ENCODE results near the gene CSPG4.
"Not testable (repeated sequence)": the region's sequence is repeated elsewhere in the genome, so short reads cannot be mapped to it uniquely, and the experiment has no call there.

Gene CSPG4

GRCh38 chr15:75687486-75688277 is 25.0 kb downstream of the CSPG4 start:
- DNase-seq = no peak

GRCh38 chr15:75686212-75686642 is 26.4 kb downstream of the CSPG4 start:
- peak; percentile 9 for DNase-seq

DNA sequence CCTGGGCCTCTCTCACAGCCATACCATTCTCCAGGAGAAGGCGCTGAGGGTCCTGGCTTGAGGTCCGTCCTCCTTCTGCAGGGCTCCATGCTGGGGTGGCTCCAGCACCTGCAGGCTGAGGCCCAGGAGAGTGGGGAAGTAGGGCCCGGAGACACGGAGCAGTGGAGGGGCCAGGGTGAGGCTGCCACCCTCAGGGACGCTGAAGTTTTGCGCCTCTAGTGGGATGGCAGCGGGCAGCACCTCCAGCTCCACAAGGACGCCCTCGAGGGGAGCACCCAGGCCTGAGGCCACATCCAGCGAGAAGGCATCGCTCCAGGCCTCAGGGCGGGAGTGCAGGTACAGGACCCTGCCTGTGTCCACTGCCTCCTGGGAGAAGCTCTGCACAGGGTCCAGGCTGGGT is 27.5 kb downstream of the CSPG4 start:
- no peak for DNase-seq

- DNase-seq = no peak
Observed at GRCh38 chr15:75684648-75685047, 28.0 kb downstream of the CSPG4 start.

DNA sequence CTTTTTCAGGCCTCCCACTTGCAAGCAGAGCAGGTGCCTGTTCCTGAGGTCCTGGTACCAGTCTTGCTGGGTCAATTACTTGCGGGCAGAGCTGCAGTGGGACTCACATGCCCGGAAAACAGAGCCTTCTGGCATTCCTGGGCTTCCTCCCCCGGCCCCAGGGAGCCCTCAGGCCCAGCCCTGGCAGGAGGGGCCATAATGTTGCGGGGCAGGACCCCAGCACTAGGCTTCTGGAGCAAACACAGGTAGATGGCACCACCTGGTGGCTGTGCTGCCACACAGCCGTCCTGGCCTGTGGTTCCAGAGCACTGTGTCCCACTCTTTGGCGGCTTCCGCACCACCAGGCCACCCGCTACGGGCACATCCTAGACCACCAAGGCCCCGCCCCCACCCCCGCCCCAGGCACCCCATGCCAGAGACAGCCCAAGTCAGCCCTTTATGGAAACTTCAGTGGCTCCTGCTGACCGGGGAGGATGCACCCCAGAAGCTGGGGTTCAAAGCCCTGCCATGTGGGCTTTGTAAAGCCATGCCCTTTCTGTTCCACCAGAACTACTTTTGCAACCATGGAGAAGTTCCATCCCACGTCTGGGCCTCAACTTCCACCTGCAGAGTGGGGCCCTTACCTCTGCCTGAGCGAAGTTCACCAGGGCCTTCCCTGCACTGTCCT is 28.9 kb downstream of the CSPG4 start:
- peak; percentile 17 for DNase-seq

GRCh38 chr15:75682181-75683135 is 30.2 kb downstream of the CSPG4 start:
- DNase-seq = no peak

GRCh38 chr15:75680007-75680789 is 32.5 kb downstream of the CSPG4 start:
- DNase-seq = no peak

- DNase-seq = not testable (repeated sequence)
Observed at GRCh38 chr15:75678324-75678690, 34.3 kb downstream of the CSPG4 start.

GRCh38 chr15:75677465-75678323 is 35.0 kb downstream of the CSPG4 start:
- no peak for DNase-seq

- no peak for DNase-seq
Observed at GRCh38 chr15:75676688-75677464, 35.8 kb downstream of the CSPG4 start.

DNA sequence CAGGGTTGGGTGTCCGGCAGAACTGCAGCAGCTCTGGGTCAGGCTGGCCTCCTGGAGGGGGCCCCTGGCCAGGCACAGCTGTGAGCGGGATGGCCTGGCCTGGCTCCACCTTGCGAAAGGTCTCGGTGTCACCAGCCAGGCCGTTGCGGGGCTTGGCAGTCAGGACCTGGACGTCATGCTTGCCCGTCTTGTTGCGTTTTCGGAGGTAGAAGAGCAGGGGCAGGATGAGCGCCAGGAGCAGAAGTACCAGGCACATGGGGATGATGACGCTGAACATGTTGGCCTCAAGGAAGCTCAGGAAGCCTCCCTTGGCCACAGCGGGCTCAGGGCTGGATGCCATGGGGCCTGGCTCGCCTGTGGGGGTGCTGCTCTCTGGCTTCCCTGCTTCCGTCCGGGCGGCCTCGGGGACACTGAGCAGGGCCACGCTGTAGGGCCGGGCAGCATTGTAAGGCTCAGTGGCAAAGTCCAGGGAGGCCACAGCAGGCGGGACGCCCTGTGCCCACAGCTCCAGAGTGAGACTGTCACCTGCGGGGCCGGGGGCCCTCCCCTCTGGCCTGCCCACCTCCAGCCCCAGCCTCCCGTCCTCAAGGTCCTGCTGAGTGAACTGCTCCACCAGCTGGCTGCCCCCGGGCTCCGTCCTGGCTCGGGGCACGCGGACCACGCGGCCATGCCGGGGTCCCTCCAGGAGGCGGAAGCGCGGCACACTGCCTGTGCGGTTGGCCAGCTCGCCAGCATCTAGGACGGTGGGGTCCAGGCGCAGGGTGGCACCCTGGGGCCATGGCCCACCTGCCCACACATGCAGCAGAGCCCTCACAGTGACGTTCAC is 36.9 kb downstream of the CSPG4 start:
- DNase-seq = no peak

- DNase-seq = no peak
Observed at GRCh38 chr15:75674366-75674765, 38.3 kb downstream of the CSPG4 start.

- no peak for DNase-seq
Observed at GRCh38 chr15:75673426-75674235, 39.0 kb downstream of the CSPG4 start.

- DNase-seq = no peak
Observed at GRCh38 chr15:75672646-75673425, 39.8 kb downstream of the CSPG4 start.

DNA sequence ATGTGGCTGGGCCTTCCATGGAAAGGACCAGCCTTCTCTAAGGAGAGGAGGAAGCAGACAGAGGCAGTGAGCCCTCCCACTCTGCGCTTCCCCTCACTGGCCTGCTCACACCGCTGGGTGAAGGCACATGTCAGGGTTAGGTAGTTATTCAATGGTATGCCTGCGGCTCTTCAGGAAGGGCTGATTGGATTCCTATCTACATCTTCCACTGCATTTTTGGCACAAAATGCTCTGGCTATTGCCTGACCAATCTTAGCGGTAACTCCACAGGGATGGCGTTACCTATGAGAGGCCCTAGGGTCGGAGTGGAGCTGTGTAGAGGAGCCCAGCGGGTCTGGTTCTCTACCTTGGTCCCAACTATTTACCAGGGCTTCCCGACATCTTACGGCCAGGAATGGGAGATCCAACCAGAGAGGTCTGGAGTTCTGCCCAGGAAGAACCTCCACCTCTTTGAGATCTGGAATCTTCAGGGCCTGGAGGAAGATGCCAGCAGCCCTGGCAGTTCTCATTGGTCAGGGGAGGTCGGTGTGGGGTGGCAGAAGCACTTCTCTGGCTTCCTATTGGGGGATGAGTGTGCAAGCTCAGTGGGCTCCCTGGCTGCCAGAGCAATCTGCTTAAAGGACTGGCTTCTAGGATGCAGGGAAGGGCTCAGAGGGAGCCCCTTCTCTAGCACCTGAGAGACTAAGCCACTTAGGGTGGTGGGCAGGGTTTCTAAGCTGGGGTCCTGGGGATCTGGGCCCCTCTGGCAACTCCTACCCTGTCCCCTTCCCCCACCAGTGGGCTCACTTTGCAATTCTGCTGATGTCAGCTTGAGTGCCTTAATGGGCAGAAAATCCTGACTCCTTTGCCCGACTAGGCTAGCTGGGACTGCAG is 40.7 kb downstream of the CSPG4 start:
- DNase-seq = no peak

DNA sequence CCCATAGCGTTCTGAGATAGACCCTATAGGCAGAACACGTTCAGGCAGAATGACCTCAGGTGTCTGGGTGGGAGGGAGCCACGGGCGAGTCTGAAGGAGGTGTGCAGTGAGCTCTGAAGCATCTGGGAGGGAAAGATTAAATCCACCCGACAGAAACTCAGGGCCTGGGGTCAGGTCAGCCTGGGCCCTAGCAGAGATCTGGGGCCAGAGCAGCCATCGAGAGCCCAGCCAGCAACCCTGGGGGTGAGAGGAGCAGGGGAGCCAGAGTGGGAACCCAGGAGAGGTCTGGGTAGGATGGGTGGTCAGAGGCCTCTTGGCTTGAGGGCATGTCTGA is 42.8 kb downstream of the CSPG4 start:
- no peak for DNase-seq
